ENCODE data around the gene EBF3.

The EBF3 gene

DNA sequence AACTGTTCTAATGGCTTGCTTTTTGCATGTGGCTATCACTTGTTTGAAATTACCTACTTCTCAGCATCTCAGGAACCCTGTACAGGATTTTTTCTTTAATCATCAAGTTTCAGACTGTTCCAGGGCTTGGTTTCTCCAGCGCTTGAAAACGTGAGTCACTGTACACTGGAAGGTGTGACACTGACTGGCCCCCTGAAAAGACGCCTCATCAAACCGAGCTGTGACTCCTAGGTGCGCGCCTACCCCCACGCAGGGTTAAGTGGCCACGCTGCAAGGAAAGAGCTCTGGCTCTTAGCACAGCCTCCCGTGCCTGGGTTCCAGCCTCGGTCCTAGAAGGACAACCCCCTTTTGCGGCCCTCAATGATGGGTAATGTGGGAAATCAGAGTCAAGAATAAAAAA is 81.0 kb downstream of the EBF3 start:
- DNase-seq (ENCODE audit: extremely low spot score): no peak
- ChIA-PET POLR2A (no interaction called here), CTCF (no interaction called here)
- TF ChIP-seq, protein P1, sequence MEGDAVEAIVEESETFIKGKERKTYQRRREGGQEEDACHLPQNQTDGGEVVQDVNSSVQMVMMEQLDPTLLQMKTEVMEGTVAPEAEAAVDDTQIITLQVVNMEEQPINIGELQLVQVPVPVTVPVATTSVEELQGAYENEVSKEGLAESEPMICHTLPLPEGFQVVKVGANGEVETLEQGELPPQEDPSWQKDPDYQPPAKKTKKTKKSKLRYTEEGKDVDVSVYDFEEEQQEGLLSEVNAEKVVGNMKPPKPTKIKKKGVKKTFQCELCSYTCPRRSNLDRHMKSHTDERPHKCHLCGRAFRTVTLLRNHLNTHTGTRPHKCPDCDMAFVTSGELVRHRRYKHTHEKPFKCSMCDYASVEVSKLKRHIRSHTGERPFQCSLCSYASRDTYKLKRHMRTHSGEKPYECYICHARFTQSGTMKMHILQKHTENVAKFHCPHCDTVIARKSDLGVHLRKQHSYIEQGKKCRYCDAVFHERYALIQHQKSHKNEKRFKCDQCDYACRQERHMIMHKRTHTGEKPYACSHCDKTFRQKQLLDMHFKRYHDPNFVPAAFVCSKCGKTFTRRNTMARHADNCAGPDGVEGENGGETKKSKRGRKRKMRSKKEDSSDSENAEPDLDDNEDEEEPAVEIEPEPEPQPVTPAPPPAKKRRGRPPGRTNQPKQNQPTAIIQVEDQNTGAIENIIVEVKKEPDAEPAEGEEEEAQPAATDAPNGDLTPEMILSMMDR (IDR thresholded peaks at IDR 0.05; ENCODE audit: control extremely low read depth, extremely low read depth, low read depth, missing control alignments): no peak

DNA sequence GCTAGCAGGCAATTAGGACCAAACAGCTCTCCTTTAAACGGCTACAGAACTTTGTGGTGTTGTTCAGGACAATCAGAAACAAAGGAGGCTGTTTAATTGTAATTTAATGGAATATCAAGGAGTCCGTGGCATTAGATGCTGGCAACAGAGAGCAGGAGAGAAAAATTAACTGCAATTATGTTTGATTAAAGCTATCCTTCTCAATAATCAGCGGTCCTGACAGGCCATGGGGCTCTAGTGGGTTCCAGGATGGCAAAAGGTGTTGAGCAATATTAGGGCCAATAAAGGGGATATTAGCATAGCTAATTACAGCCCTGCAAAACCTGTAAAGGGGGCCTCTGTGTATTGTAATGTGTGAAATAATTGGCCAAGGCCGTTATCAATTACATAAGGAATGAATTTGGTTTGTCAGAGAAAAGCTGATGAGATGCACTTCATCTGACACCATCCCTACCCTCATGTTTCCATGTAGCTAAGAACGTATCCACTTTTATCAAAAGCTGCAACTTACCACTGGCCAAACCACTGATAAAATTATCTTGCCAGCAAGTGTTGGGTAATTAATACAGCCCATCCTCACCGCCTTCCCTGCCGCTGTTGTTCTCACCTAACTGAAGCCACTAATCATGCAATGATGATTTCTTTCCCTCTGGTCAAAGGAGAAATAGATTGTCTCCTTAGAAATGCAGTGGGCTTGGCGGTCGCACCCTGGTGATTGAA is 81.6 kb downstream of the EBF3 start:
- CTCF ChIA-PET: interaction anchor here (1.0 to 1.3 kb wide), 2 partner anchors 12 to 75 kb away, joined by 3 read pairs; no protein-coding TSS in a partner anchor
- DNase-seq (ENCODE audit: extremely low spot score): no peak
- POLR2A ChIA-PET: no interaction called here
- TF ChIP-seq, protein P1 (IDR thresholded peaks at IDR 0.05; ENCODE audit: control extremely low read depth, extremely low read depth, low read depth, missing control alignments): no peak

DNA sequence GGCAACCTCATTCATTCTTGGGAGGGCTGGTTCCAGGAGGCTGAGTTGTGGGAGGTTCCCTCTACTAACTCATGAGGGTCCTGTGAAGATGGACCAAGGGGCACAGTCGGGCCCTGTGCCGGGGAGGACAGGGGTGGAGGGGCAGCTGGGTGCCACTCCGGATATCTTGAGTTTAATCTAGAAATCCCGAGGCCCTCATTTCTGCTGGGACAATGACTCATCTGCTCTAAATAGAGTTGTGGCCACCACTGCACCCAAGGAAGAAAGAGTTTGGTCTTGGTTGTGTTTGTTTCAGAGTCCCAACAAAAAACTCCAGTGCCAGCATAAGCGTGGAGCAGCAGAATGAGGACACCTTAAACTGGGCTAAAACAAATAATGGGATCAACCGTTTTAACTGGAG is 82.4 kb downstream of the EBF3 start:
- ChIA-PET CTCF (interaction anchor here (1.0 to 1.3 kb wide), 2 partner anchors 11 to 76 kb away, joined by 3 read pairs; no protein-coding TSS in a partner anchor), POLR2A (no interaction called here)
- TF ChIP-seq, protein P1 (IDR thresholded peaks at IDR 0.05; ENCODE audit: control extremely low read depth, extremely low read depth, low read depth, missing control alignments): no peak
- DNase-seq (ENCODE audit: extremely low spot score): no peak

DNA sequence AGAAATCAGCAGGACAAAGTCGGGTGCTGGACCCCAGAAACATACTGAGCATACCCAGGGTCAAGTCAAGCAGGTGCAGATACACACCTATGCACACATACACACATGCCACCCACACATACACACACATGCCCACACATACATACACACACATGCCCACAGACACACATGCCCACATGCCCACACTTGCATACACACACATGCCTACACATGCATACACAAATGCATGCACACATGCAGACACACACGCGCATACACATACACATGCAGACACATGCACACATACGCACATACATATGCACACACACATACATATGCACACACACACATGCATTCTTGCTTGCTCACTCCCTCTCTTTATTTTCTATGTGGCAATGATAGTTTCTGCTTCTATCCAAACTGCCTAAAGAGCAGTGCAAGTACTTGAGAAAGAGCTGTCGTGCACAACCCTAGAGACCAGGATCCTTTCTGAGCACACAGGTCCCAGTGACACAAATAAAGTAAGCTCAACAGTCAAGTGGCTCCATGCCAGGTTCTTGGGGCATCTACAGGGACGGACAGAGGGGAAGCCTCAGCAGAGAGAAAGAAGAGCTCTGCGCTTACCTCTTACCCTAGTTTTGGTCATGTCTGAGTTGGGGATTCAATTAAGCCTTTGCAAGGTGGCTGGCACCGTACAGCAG is 83.7 kb downstream of the EBF3 start:
- no peak for DNase-seq (ENCODE audit: extremely low spot score)
- POLR2A ChIA-PET: no interaction called here
- CTCF ChIA-PET: interaction anchor here (0.9 to 5.2 kb wide), 3 partner anchors 8 to 25 kb away, joined by 3 to 24 read pairs (median 3); no protein-coding TSS in a partner anchor
- TF ChIP-seq, protein P1 (IDR thresholded peaks at IDR 0.05; ENCODE audit: control extremely low read depth, extremely low read depth, low read depth, missing control alignments): no peak

DNA sequence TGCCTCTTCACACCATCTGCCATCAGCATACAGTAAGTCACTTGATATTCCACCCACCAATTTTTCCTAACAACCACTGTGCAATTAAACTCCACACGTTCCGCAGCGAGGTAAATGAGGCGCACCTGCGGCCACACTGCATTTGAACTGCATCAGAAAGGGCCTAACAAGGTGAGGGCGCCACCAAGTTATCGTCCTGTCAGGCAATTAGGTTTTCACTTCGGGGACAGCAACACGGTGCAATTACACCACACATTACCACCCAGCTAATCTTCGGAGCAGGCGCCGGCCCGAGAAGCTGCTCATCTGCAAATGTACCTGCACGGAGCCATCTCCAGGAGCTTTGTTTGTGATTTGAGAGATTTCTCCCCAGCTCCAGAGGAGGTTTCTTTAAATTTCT is 84.4 kb downstream of the EBF3 start:
- TF ChIP-seq, protein P1 (IDR thresholded peaks at IDR 0.05; ENCODE audit: control extremely low read depth, extremely low read depth, low read depth, missing control alignments): no peak
- ChIA-PET POLR2A (no interaction called here), CTCF (interaction anchor here (0.9 to 5.2 kb wide), 3 partner anchors 8 to 24 kb away, joined by 3 to 24 read pairs (median 3); no protein-coding TSS in a partner anchor)
- DNase-seq (ENCODE audit: extremely low spot score): no peak

DNA sequence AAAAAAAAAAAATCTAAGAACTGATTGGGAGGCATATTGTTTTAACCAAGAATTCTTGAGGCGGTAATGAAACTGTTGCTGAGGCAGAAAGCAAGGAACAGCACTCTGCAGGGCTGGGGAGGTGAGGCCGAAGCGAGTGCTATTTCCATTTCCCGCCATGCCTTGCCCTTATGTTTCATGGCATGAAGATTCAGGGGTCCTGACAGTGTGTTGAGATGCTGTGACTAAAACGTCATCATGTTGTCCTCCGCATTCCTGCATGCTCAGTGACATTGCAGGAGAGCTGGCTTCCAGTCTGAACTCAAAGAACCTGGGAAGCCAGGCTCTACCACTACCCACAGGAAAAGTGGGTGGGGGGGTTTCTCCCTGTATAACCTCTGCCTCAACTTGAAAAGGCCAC is 85.2 kb downstream of the EBF3 start:
- TF ChIP-seq, protein P1 (IDR thresholded peaks at IDR 0.05; ENCODE audit: control extremely low read depth, extremely low read depth, low read depth, missing control alignments): no peak
- no peak for DNase-seq (ENCODE audit: extremely low spot score)
- ChIA-PET CTCF (interaction anchor here (5.2 kb wide), 1 partner anchor 9 kb away, joined by 24 read pairs; no protein-coding TSS in a partner anchor), POLR2A (no interaction called here)
